Right cardiac atrium (tissue), 5 donors: ENCODE data around the gene ZCCHC10. TPM values are rescaled to one million over a fixed set of nuclear protein-coding genes. Genes with fewer than 3 reads are reported as not detected.
"Not testable (repeated sequence)": the region's sequence is repeated elsewhere in the genome, so short reads cannot be mapped to it uniquely, and the experiment has no call there.

Source experiments
- ATAC-seq, 2 donors: fragments of 200-7000 bp; cut with Tn5 transposase; one replicate each; pipeline versions ENCODE4 v1.8.0 to v1.9.1; 2020; ENCODE audit warnings: moderate library complexity in 2 of 2, mild to moderate bottlenecking in 1 of 2
- DNase-seq, 3 donors: peaks; one replicate each; pipeline ENCODE4 v3.0.0-alpha.2; 2020
- H3K27ac ChIP-seq: one replicate; pipeline ENCODE4 v1.5.1; 2013; ENCODE audit warnings: mild to moderate bottlenecking, low read length, control low read depth, moderate library complexity
- H3K27me3 ChIP-seq: one replicate; pipeline ENCODE4 v1.6.1; 2013; ENCODE audit not compliant: control insufficient read depth, insufficient read depth
- H3K4me1 ChIP-seq: one replicate; pipeline ENCODE4 v1.6.1; 2013; ENCODE audit warnings: low read length; ENCODE audit not compliant: control insufficient read depth, insufficient read depth
- H3K4me3 ChIP-seq: one replicate; pipeline ENCODE4 v1.5.1; 2013; ENCODE audit warnings: low read length, control low read depth
- H3K9me3 ChIP-seq: one replicate; pipeline ENCODE4 v1.6.1; 2013; ENCODE audit warnings: low read length; ENCODE audit not compliant: control insufficient read depth
- WGBS: extraction: QIAGEN DNeasy Blood & Tissue Kit; methylation state at CpG from one replicate; pipeline ENCODE4 v1.1.7; 2013; 5-methylcytosine and 5-hydroxymethylcytosine counted together
- intact Hi-C, 4 donors: fragments of 100-400 bp; cut with DNase I; formaldehyde crosslinking; loops; one replicate each; pipeline versions ENCODE4 v1.11.0 to v1.14.0; 2022 to 2023
- polyA plus RNA-seq: library from polyadenylated mRNA; stranded (reverse); fragments of 200-250 nt; gene quantifications from one replicate; pipeline ENCODE4 v1.2.3, GENCODE V29; 2013
- total RNA-seq, 4 donors: library from RNA; stranded (reverse); fragmentation: NEBNext Ultra II Directional; extraction: Animal tissue kit (Norgen Biotek cat#: 25700); gene quantifications; one replicate each; pipeline ENCODE4 v1.2.1, GENCODE V29; 2021
- donor health status: healthy with polysubstance abuse.
- donor health status: DM: no; HTN: yes; CAD: no.
- donor health status: DM: no; HTN: no; CAD: no.
- donor health status: DM: no; HTN: yes; CAD: no; lungs with severe emphysema.
- donor health status: DM: yes; HTN: yes; CAD: no.

The ZCCHC10 gene
- total and polyA plus RNA-seq, 5 donors, result 13.7 to 18.3 (median 17.3) TPM

DNA sequence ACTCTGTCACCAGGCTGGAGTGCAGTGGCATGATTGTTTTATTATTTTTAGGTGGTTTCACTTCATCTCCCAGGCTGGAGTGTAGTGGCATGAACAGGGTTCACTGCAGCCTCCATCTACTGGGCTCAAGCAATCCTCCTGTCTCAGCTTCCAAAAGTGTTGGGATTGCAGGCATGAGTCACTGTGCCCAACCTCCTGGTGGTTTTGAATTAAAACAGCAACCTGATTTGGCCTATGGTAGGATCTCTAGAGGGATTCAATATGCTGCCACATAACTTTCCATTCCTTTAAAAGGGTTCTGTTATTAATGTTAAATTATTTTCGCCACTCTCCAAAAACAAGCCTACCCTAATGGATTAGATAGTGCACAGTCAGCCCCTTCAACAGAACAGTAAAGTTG, 15.6 kb upstream of the ZCCHC10 start:
- H3K27me3 ChIP-seq, result no peaks in the 10 kb centered on the region
- no peaks in the 10 kb centered on the region for H3K4me1 ChIP-seq
- H3K9me3 ChIP-seq, result no peaks in the 10 kb centered on the region
- no peak for DNase-seq
- ATAC-seq, result no peak
- intact Hi-C loops, result no loop called here
- no peak overlapping the region for H3K27ac ChIP-seq
- 80% methylated on average over 1 of the region's 1 CpG for WGBS
- no peak overlapping the region for H3K4me3 ChIP-seq

DNA sequence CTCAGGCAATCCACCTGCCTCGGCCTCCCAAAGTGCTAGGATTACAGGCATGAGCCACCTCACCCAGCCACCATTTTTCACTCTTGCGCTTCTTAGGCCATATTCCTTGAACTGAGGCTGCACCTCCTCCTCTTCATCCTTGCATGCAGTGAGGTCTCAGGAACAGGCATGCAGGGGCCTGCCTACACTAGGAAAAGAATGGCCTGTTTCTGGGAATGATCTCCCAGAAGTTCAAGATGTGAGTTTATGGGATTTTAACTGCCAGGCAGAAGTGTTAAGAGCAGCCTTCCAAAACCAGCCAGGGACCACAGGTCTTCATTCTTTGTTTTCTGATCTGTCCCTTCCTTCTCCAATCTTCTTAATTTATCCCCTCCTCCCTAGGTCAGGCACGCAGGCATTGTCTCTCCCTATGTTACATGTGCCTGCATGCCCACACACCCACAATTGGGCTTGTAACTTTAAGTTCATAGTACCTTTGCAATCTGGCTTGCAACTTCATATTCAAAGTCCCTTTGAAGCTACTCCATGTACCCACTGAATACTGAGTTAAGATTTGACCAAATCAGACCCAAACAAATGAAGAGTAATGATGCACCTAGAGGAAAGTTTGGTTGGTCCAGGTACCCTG, 14.9 kb upstream of the ZCCHC10 start:
- intact Hi-C loops, result no loop called here
- no peaks in the 10 kb centered on the region for H3K27me3 ChIP-seq
- no peak overlapping the region for H3K4me3 ChIP-seq
- no peak overlapping the region for H3K27ac ChIP-seq
- H3K4me1 ChIP-seq, result no peaks in the 10 kb centered on the region
- DNase-seq (no peak), ATAC-seq (no peak)
- 86% methylated on average over 3 of the region's 3 CpGs for WGBS
- H3K9me3 ChIP-seq, result no peaks in the 10 kb centered on the region

DNA sequence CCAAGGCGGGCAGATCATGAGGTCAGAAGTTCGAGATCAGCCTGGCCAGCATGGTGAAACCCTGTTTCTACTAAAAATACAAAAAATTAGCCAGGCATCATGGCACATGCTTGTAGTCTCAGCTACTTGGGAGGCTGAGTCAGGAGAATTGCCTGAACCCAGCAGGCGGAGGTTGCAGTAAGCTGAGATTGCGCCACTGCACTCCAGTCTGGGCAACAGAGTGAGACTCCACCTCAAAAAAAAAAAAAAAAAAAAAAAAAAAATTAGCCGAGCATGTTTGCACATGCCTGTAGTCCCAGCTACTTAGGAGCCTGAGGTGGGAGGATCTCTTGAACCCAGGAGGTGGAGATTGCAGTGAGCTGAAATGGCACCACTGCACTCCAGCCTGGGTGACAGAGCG, 10.3 kb upstream of the ZCCHC10 start:
- H3K27ac ChIP-seq, H3K4me1 ChIP-seq, ATAC-seq, H3K27me3 ChIP-seq, H3K9me3 ChIP-seq, H3K4me3 ChIP-seq, intact Hi-C loops, DNase-seq: not testable (repeated sequence)
- WGBS, result 89% methylated on average over 6 of the region's 6 CpGs

DNA sequence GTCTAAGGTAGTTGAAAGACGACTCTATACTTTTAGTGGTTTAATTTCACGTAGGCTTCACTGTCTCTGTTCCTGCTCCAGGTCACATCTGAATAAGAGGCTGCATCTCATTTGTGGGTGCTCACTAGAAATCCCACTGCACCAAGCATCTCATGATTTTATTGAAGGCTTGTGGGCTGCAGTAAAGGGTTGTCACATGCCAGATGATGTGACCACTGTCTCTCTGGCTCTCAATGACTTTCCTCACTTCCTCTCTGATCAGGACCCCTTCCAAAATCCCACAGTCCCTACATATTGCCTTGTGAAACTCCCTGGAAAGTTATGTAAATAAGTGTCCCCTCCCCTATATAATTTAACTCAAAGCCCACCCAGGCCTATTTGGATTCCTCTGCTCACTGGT, 8.9 kb upstream of the ZCCHC10 start:
- H3K27me3 ChIP-seq, result no peaks in the 10 kb centered on the region
- H3K27ac ChIP-seq, result no peak overlapping the region
- intact Hi-C loops, result no loop called here
- DNase-seq (no peak), ATAC-seq (no peak)
- no peaks in the 10 kb centered on the region for H3K9me3 ChIP-seq
- 46% methylated on average over 2 of the region's 2 CpGs for WGBS
- no peak overlapping the region for H3K4me3 ChIP-seq
- H3K4me1 ChIP-seq, result no peaks in the 10 kb centered on the region

DNA sequence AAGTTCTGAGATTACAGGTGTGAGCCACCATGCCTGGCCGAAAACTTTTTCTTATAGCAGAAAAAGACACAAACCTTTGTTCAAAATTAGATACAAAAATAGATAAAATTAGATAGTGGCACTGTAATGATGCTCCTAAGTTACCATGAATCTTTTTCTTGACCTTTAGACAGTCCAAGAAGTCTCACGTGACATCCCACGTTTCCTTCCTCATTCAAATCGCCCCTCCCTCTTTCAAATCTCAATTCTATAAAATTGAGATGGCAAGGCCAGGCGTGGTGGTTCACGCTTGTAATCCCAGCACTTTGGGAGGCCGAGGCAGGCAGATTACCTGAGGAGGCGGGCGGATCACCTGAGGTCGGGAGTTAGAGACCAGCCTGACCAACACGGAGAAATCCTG, 7.7 kb upstream of the ZCCHC10 start:
- Histone ChIP-seq H3K4me3 (no peak overlapping the region), H3K27me3 (no peaks in the 10 kb centered on the region), H3K4me1 (no peaks in the 10 kb centered on the region), H3K9me3 (no peaks in the 10 kb centered on the region), H3K27ac (no peak overlapping the region)
- intact Hi-C loops, result no loop called here
- ATAC-seq, result no peak
- WGBS, result 86% methylated on average over 11 of the region's 11 CpGs
- no peak for DNase-seq

DNA sequence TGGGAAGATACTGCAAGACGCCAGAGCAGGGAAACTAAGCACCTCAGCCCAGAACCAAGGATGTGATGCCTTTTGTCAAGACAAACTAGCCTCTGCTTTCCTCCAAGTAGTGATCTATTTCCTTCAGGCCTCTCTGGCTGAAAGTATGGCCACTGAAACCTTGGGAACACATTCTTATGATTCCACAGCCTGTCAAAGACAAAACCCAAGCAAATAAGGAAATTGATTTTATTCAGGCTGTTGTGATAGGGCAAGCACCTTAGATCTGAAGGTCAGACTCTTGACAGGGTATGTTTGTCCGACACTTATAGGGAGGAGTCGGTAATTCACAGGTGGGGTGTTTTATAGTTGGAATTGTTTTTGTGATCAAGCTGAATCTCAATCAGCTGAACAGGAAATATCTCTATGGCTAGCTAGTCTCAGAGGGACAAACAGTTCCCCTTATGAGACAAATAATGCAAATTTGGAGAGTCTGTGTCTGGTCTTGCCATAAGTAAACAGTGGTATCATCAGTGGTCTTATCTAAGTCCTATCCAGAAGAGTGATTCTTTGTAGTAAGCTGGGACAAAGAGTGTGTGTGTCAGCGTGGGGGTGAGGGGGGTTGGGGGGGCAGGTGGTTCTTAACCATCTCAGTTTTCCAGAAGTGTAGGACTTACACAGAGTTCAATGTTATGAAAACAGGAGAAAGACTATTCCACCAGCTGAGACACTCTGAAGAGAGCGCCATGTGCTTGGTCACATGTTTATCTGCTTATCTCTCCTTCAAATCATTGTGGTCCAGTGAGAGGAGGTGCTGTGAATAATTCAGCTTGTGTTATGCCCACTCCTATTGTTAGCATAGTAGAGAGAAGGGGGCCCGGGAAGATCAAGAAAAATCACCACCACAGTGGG, 6.7 kb upstream of the ZCCHC10 start:
- intact Hi-C loops, result no loop called here
- 61% methylated on average over 6 of the region's 6 CpGs for WGBS
- Histone ChIP-seq H3K9me3 (no peaks in the 10 kb centered on the region), H3K4me1 (no peaks in the 10 kb centered on the region), H3K27me3 (no peaks in the 10 kb centered on the region), H3K4me3 (no peak overlapping the region), H3K27ac (no peak overlapping the region)
- ATAC-seq (no peak), DNase-seq (no peak)

DNA sequence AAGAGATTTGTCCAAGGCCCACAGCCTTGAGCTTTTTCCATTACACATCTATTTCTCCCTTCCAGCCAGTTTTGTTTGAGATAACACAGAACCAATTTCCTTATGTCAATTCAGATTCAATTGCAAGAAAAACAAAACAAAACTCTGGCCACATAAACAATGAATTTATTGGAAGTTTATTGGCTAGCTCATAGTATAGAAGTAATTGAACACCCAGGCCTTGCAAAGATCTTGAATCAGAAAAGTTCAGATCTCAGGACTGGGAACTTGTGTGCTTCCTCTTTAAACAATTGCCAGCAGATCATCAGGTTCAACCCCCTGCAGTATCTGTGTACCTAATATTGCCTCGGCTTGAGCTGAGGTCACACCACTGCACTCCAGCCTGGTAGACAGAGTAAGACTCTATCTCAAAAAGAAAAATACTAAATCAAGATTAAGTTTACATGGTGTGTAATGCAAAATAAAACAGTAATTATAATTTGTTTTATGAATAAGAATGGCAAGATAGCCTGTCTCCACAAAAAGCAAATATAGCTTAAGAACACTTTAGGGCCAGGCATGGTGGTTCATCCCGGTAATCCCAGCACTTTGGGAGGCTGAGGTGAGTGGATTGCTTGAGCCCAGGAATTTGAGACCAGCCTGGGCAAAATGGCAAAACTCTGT, 4.1 kb upstream of the ZCCHC10 start:
- intact Hi-C loops, result no loop called here
- H3K27me3 ChIP-seq, result no peaks in the 10 kb centered on the region

DNA sequence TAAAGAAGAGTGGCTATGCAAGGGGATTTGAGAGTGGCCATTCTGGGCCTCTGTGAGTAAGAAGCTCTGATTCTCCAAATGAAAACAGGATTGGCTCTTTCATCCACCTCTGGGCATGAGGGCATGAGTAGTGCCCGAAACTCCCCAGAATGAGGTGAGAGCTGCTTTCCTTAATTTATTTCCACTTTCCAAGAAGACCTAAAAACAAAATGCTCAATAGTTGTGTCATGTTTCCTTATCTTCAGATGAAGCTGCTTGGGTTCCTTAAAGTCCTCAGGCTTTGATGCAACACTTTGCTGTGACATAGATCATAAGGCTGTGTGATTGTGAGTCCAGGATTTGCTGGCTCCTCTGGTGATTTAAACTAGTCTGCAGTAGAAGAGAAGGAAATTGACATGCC, 3.1 kb upstream of the ZCCHC10 start:
- DNase-seq, result no peak
- H3K27me3 ChIP-seq, result no peaks in the 10 kb centered on the region
- 94% methylated on average over 1 of the region's 1 CpG for WGBS
- ATAC-seq, result no peak
- intact Hi-C loops, result no loop called here
- H3K9me3 ChIP-seq, result no peaks in the 10 kb centered on the region
- peaks cover under 1% of the 10 kb centered on the region for H3K4me1 ChIP-seq
- H3K27ac ChIP-seq, result no peak overlapping the region
- H3K4me3 ChIP-seq, result no peak overlapping the region

More for the DNA sequence above, 4.1 kb upstream of the ZCCHC10 start:
- Histone ChIP-seq H3K27ac (no peak overlapping the region), H3K9me3 (no peaks in the 10 kb centered on the region), H3K4me1 (no peaks in the 10 kb centered on the region), H3K4me3 (no peak overlapping the region)
- no peak for ATAC-seq
- DNase-seq, result no peak
- 58% methylated on average over 2 of the region's 2 CpGs for WGBS

DNA sequence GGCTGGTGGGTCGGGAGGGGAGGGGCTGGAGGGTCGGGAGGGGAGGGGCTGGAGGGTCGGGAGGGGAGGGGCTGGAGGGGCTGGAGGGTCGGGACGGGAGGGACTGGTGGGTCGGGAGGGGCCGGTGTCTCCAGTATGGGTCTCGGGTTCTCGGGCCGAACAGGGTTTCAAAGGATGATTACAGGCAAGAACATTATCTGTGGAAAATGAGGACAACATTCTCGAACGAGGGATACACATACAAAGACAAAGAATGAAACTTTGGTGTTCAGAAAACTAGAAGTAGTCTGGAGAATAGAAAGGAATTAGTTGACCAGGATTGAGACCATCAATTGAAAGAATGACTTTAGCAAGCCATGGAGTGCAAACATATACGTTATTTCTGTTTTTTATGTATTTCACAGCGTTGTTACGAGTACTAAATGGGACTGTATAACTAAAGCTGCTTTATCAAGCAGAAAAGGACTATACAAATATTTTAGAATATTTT, 360 bp upstream of the ZCCHC10 start:
- peaks cover 3% of the 10 kb centered on the region for H3K4me1 ChIP-seq
- H3K9me3 ChIP-seq, result no peaks in the 10 kb centered on the region
- H3K27me3 ChIP-seq, result no peaks in the 10 kb centered on the region
- H3K27ac ChIP-seq, result no peak overlapping the region
- intact Hi-C loops, result no loop called here
- 8% methylated on average over 15 of the region's 15 CpGs for WGBS
- peak overlapping the region; percentile 70 for H3K4me3 ChIP-seq
- ATAC-seq, result no peak
- no peak for DNase-seq

DNA sequence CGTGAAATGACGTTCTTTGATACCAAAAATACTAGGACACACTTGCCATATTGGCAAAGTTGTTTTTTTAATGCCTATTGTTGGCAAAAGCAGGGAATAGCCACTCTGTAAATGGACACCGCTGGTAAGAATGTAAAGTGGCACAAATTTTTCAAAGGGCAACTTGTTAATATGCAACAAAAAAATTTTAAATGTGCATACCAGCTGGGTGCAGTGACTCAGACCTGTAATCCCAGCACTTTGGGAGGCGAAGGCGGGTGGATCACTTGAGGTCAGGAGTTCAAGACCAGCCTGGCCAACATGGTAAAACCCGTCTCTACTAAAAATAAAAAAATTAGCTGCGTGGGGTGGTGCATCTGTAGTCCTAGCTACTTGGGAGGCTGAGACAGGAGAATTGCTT, 6.9 kb downstream of the ZCCHC10 start:
- H3K4me1 ChIP-seq, intact Hi-C loops, ATAC-seq, H3K27ac ChIP-seq, H3K9me3 ChIP-seq, H3K27me3 ChIP-seq, DNase-seq, H3K4me3 ChIP-seq: not testable (repeated sequence)
- 95% methylated on average over 7 of the region's 7 CpGs for WGBS

DNA sequence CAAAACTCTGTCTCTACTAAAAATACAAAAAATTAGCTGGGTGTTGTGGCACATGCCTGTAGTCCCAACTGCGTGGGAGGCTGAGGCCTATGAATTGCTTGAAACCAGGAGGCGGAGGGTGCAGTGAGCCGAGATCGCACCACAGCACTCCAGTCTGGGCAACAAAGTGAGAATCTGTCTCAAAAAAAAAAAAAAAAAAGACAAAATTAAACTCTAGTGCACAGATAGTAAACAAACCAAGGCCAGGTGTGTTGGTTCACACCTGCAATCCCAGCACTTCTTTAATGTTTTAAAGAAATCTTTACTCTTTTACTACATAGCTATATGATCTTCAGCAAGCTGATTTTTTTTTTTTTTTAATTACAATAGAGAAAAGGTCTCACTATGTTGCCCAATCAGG, 8.4 kb downstream of the ZCCHC10 start:
- no peak for ATAC-seq
- Histone ChIP-seq H3K4me3 (no peak overlapping the region), H3K9me3 (no peaks in the 10 kb centered on the region), H3K27ac (no peak overlapping the region), H3K4me1 (no peaks in the 10 kb centered on the region), H3K27me3 (no peaks in the 10 kb centered on the region)
- DNase-seq, result no peak
- WGBS, result 72% methylated on average over 4 of the region's 4 CpGs
- intact Hi-C loops, result no loop called here
